GM19452 (cell line): ENCODE data around the gene GLIS1.

Experiments
- ATAC-seq: cut with Tn5 transposase; IDR thresholded peaks from one replicate; pipeline ENCODE4 v1.9.1; 2021; ENCODE audit not compliant: unreplicated experiment

GLIS1 gene

DNA sequence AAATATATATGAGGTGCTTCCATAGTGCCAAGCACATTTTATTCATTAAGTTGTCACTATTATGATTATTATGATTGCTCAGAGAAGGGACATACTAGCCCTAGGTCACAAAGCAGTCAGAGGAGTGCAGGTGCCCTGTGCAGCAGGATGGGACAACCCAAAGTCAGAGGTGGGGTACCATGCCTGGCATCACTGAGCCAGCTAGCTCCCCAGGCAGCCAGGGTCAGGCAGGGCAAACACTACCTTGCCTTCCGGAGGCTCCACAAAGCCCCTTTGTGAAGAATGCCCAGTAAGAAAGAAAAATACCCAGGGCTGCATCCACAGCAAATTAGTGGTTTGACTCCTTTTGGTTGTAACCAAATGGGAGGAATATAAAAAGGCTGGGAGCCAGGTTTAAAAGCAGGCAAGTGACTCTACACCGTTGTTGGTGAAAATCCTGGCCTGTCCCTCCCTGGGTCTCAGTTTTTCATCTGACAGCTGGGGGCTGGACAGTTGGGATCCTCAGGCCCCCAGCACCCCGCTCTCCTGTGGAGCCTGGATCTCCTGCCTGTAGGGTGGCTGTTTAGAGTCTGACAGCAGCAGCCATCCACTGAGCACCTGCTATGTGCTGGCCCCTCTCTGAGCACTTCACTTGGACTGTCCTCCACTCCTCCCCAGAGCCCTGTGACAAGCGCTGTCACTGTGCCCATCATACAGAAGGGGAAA lies 98.8 kb downstream of the GLIS1 start:
- no peak for ATAC-seq

DNA sequence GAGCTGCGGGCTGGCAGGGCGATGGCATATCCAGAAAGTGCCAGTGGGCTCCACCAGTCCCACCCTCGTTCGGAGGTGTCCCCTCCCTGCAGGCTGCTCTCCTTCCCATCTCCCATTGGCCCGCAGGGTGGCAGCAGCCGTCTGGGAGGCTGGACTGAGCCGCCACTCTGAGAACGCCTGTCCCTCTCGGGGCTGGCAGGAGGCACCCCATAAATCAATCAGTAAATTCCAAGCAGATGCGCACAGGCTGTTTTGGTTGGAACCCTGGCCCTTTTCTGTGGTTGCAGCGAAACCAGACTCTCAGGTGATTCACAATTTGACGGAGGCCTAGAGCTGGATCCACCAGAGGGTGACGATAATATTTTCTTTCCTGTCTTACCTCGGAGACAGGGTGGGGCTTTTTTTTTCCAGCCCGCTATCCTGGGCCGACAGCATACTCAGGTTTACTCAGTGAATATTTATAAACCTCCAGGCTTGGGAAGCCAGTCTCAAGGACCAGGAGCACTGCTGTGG lies 99.7 kb downstream of the GLIS1 start:
- ATAC-seq: no peak

DNA sequence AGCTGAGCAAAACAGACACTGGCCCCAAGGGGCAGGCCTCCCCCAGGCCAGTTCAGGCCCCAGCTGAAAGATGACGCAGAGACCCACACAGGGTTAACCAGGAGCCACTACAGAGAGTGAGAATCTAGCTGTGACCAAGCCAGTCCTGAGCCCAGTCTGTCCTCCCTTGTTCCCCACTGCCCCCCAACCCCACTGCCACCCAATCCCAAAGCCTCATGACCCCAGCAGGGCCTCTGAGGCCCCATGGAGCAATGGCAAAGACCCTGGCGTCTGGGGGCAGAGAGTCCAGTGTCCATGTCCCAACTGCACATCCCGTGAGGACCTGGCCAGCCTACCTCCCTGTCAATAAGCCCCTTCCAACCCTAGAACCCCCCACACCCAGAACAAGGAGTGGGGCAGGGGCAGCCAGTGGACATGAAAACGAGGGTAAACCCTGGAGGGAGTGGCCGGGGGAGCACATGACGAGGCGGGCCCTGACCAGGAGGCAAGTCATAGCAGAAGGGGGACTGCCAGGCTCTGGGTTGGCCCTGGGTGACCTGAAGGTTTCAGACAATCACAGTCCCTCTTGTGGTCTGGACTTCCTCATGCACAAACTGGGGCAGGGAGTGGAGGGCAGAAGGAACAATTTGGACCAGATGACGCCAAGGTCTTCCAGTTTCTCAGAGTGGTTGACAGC lies 100.5 kb downstream of the GLIS1 start:
- ATAC-seq: no peak

DNA sequence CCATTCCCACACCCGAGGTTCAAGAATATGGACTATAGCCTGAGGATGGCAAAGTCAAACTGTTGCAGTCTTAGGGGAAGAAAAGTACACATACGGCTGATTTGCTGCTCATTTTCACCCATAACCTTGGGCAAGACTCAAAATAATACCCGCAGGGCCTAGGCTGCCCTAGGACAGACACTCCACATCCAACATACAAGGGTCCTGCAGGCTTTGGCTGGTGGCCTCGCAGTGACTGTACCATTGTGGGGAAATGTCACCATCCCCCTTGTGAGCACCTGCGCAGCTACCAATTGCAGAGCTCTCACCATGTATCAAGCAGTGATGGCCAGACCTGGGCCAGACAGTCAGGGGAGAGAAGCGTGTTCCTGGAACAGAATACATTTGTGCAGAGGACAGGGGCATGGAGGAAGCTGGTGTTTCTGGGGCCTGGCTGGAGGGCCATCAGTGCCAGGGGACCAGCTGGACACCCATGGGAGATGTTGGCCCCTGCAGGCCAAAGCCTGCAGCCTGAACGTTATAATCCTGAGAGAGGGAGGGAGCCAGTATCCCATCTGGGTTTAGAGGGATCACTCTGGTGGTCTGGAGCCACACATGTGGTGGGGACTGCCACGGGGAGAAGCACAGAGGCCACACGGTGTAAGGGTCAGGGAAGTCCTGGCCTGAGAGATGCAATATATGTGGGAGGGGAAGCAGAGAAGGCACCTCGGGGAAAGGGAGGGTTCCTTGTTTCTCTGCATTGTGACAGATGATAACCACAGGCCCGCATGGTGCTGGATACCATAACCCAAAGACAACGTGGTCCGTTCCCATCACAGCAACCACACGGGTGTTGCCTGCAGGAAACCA lies 101.2 kb downstream of the GLIS1 start:
- ATAC-seq: no peak

DNA sequence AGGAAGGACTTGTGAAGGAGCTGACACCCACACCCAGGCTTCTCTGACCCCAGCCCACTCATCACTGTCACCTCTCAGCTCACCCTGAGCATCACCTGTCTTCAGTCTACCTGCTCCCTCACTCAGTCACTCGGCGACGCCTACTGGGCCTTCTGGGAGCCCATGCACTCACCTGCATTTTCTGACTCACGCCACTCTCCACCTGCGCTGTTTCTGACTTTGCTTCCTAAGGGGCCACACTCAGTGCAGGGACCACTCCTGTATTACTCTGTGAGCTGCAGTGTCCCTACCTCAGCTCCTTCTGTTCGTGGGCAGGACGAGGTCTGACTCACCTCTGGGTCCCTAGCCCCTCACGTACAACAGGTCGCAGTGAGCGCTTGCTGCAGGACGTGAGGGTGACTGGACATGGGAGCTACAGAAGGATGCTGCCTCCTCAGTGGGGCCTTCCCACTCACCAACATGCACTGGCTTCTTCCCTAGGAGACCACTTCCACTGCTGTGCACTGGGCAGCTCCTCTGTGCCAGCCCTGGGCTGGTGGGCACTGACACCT lies 102.3 kb downstream of the GLIS1 start:
- no peak for ATAC-seq

DNA sequence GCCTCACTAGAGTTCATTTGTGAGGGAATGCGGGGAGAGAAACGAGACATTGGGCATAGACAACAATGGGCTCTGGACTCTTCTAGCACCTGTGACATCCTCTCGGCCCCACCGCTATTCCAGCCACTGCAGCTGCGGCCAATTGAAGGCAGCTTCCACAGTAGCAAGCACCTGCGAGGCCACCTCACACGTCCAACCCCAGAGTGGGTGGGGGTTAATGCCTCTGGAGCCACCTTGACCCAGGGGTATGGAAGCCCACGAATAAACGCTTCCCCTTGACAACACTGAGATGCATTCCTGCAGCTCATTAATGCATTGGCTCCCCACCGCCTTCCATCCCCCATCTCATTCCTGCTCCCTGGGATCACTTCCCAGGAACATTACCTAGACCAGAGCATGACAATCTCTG lies 104.4 kb downstream of the GLIS1 start:
- ATAC-seq: no peak

DNA sequence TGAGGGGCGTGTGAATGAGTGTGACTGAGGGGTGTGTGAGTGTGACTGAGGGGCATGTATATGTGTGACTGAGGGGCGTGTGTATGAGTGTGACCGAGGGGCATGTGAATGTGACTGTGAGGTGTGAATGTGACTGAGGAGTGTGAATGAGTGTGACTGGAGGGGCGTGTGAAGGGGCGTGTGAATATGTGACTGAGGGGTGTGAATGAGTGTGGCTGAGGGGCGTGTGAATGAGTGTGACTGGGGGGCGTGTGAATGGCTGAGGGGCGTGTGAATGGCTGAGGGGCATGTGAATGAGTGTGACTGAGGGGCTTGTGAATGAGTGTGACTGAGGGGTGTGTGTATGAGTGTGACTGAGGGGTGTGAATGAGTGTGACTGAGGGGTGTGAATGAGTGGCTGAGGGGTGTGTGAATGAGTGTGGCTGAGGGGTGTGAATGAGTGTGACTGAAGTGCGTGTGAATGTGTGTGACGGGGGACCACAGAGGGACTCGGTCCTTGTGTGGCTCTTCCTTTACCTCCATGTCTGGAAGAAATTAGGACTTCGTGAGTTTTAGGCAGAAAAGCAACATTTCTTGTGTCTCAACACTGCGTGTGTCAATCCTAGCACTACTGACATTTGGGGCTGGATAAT lies 105.8 kb downstream of the GLIS1 start:
- no peak for ATAC-seq

DNA sequence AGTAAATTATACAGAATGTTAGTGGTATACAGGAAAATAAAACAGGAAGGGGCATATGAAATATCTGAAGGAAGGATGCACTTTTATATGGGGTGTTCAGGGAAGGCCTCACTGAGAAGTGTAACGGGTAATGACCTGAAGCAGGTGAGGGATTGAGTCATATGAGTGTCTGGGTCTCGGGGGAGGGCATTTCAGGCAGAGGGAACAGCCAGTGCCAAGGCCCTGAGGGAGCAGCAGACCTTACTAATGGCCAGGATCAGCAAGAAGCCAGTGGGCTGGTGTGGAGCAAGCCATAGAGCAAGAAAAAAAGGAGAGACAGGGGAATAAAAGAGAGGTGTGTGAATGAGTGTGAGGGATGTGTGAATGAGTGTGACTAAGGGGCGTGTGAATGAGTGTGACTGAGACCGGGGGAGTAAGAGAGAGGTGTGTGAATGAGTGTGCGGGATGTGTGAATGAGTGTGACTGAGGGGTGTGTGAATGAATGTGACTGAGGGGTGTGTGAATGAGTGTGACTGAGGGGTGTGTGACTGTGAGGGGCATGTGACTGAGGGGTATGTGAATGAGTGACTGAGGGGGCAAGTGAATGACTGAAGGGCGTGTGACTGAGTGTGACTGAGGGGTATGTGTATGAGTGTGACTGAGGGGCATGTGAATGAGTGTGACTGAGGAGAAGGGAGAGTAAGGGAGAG lies 107.2 kb downstream of the GLIS1 start:
- no peak for ATAC-seq

DNA sequence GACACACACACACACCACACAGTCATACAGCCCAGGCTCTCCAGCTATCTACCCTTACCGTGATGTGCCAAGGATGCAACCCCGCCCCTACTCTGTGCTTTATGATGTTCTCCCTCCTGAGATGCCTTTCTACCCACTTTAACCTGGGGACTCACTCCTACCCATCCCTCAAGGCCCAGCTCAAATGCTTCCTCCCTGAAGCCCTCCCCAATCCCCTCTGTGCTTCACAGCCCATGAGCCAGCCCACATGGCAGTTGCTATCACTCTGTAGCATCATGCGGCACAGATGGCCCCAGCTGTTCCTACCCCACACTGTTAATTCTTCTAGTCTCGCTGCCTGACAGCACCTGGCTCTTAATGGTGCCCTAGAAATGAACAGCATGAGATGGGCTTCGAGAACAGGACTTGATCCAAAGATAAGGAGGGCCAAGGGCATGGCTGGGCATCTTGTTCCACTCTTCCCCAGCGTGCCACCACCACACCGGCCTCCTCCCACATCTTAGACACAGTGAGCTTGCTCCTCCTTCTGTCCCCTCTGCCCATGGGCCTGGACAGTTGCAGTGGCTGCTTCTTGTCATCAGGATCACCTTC lies 109.8 kb downstream of the GLIS1 start:
- no peak for ATAC-seq

DNA sequence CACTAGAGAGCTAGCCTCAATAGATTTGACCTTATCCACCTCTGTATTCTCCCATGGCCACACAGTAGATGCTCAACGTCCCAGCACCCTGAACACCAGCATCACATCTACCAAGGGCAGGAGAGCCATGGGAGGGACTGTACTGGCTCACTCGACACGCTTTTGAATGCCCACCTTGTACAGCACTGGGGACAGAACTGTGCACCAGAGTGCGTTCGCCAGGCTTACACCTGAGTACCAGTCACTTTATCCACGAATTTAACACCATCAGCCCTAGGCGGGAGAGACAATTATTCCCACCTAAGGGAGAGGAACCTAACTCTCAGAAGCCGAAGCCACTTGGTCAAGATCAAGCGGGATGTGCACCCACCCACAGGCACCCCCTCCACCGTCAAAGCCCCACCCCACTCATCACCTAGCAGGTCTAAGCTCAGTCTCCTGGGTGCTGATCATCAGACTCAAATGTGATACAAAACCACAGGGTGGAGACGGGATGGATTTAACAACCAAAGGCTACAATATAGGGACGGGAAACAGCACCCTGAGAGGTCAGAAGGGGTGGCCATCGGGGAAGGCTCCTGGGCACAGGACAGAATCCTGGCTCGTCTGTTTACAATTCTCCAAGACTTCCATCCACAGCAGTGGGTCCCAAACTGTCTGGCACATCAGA lies 110.5 kb downstream of the GLIS1 start:
- no peak for ATAC-seq

DNA sequence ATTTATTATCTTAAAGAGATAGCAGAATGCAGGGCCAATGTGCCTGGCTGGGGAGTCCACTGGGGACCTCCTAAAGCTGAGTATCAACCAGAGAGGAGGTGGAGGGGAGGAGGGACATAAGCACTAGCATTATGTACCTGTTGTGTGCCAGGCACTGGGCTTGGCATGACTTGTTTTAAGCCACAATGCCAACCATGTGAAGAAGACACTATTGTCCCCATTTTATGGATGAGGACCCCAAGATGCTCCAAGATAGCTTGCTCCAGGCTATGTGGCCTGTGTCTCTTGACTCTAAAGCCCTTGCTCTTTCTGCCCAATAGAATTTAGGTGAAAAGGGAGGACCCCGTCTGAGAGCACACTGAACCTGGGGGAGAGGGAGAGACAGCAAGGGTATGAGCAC lies 111.3 kb downstream of the GLIS1 start:
- no peak for ATAC-seq

DNA sequence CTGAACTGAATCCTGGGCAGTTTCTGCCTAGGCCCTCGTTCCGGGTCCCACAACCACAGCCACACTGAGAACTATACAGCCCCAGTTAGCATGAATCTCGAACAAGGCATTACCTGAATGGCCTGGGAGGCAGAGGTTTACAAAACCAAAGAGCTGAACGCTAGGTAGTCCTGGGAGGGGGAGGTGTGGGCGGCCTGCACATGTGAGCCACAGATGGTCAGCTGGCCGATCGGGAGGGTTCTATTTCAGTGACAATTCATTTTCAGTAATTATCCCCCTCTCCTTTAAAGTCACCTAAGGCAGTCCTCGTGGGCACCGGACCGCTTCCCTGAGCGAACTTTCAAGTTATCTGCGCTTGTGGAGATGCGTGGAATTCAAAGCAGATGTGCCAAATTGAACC lies 111.9 kb downstream of the GLIS1 start:
- no peak for ATAC-seq

DNA sequence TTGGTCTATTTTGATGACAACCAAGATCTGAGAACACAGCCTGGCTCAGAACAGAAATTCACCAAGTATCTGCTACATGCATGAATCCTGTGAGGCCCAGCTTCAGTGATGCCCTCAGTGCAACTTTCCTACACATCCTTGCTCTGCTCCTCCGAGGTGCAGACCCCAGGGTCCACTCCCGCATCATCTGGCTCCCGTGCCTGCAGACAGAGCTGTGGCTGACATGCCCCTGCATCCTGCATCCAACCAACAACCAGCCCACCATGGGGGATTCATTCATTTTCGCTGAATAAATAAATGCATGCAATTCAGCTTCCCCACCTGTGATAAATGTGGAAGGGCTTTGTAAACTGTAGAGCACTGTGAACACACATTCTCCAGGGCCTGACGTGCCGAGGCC lies 112.3 kb downstream of the GLIS1 start:
- ATAC-seq: no peak

DNA sequence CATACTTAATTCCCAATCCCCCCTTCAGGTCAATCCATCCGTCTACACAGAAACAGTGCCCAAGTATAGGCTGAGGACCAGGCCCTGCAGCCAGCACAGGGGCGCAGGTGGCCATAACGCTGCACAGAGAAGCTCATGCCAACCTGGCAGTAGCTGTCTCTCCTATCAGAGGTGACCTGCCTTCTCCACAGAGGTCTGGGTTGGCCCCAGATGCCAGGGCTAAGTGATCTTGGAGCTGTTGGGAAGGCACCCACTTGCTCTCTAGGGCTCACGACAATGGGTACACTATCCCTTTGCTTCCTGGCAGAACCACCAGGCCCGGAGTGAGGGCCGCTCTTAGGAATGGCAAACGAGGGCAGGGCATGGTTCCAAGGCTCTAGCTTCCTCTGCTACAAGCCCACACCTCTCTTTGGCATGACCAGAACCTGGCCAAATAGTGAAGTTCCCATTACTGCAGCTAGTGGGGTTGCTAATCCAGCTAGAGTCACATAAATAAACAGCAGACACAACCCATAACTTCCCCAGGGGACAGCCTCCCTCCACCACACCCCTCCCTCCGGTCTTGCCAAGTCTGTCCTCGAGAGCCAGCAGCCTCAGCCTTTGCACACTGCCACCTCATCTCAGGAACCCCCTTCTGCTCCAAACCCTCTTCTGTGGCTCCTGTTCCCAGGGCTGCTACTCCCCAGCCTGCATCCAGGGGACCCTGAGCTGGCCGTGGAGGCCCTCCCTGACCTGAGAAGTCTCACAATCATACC lies 113.0 kb downstream of the GLIS1 start:
- ATAC-seq: no peak

DNA sequence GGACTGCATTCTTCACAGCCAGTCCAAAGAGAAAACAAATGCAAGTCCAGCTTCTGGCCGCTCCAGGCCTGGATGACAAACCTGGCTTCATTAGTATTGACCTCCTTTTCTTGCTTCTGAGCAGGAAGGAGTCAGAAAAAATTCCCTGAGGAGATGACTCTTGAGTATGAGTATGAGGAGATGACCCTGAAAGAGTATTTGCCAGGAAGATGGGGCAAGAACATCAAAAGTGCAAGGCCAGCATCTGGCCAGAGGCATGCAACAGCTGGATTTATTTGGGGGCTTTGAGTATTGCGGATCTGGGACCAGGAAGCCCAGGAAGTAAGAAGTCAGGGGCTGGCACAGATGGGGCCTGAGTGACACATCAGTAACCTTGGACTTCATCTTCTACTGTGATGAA lies 113.9 kb downstream of the GLIS1 start:
- no peak for ATAC-seq

DNA sequence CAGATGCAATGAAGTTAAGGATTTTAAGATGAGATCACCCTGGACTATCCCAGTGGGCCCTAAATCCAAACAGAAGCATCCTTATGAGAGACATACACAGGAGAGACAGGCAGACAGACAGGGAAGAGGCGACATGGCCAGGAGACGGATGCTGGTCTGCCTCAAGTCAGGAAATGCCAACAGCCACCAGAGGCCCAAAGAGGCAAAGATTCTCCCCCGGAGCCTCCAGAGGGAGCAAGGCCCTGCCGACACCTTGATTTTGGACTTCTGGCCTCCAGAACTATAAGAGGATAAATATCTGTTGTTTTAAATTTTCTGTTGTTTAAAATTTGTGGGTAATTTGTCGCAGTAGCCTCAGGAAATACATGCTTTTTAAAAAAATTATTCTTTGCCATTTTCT lies 116.4 kb downstream of the GLIS1 start:
- no peak for ATAC-seq

DNA sequence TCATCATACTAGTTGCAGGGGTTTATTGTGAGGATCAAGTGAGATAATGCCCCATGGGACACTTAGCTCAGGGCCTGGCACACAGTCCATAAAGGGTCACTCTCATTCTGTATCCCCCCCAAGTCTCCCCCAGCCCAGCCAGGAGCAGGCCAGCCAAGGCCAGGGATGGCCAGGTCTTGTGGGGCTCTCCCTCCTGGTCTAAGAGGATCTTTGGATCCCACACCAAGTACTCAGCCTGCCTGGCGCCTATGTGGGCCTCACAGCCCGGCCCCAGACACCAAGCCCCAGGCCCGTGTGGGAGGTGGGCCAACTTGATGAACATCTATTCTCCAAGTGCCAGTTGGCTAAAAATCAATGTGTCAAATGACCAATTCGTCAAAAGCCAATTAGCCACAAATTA lies 117.8 kb downstream of the GLIS1 start:
- ATAC-seq: no peak

DNA sequence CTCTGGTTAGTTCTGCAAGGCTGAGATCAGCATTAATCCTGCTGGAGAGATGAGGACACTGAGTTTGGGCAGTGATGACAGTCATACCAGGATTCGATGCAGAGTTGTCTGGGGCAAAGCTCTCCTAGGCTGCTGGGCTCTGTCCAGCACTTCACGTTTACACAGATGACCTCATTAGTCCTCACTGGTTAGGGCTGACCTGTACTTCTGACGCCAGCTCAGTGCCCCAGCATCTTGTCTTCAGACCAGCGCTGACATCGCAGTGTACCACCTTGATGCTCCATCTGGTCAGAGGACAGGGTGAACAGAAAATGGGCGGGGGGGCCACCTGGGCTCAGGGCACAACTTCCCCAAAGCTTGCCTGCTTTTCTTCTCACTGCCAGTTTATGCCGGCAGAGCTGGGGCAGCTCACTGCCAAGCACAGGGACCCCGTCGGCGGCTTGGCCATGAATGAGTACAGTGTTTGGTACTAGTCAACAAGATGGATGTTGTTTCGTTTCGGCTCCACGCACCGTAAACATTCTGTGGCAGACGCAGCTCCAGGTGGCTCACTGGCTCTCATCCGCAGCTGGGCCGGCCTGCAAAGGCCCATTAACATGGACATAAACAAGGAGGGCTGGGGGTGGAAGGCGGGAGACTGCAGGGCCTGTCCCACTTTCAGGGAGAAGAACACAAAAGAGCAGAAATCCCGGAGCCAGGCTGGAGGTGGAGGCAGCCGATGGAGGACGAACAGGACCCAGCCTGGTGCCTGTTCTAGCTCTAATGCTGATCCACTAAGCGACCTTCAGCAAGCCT lies 118.7 kb downstream of the GLIS1 start:
- ATAC-seq: no peak
